GM19023 (cell line): ENCODE data around the gene C12orf75.
A peak's percentile ranks its signal among the peaks of the same experiment; 100 is the strongest.
"Not testable (repeated sequence)": the region's sequence is repeated elsewhere in the genome, so short reads cannot be mapped to it uniquely, and the experiment has no call there.

ENCODE experiments used
- ATAC-seq: cut with Tn5 transposase; IDR thresholded peaks from one replicate; pipeline ENCODE4 v1.9.1; 2021; ENCODE audit warnings: mild to moderate bottlenecking, moderate library complexity; ENCODE audit not compliant: unreplicated experiment

The C12orf75 gene

DNA sequence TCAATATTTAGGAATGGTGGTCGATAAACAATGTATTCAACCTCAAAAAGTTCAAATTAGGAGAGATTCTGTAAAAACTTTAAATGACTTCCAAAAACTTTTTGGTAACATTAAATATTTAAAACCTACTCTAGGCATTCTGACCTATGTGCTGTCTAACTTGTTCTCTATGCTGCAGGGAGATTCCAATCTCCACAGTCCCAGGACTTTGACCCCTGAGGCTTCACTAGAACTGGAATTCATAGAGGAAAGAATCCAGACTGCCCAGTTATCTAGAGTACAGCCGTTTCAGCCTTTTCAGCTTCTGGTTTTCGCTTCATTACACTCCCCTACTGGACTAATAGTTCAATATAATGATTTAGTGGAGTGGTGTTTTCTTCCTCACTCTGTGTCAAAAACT is 21.1 kb upstream of the C12orf75 start:
- not testable (repeated sequence) for ATAC-seq

DNA sequence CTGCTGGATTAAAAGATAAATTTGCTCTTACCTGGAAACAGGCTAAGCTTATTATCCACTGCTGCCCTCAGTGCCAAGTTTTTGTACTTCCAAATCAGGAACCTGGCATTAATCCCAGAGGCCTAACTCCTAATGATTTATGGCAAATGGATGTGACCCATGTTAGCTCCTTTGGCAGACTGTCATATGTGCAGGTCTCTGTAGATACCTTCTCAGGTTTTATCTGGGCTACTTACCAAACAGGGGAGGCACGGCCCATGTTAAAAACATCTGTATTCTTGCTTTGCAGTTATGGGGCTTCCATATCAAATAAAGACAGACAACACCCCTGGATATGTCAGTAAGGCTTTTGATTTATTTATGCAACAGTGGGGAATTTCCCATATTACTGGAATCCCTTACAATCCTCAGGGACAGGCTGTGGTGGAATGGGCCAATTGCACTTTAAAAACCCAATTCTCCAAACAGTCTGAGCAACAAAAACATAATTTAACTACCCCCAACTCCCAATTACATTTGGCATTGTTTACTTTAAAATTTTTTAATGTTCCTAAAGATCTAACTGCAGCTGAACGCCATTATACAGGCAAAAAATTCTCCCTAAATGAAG is 19.9 kb upstream of the C12orf75 start:
- not testable (repeated sequence) for ATAC-seq

DNA sequence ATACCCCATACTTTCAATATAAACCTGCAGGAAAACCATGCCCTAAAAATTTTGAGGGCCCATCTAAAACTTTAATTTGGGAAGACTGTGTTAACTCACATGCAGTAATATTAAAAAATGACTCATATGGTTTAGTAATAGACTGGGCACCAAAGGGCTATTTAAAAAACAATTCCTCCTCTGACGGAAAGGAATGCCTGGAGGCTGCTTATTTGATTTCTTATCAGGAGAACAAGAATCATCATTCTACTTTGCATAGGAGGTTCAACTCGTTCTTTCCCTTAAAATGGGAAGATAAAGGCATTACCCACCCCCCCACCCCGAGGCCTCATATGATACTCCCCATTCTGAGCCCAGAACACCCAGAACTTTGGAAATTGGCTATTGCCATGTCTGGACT is 18.6 kb upstream of the C12orf75 start:
- ATAC-seq = not testable (repeated sequence)

DNA sequence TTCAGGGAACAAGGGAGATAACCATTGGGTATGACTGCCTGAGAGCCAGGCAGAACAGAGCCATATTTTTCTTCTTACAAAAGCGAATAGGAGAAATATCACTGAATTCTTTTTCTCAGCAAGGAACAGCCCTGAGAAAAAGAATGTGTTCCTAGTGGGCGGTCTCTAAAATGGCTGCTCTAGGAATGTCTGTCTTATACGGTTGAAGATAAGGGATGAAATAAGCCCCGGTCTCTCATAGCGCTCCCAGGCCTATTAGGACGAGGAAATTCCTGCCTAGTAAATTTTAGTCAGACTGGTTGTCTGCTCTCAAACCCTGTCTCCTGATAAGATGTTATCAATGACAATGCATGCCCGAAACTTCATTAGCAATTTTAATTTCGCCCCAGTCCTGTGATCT is 16.7 kb upstream of the C12orf75 start:
- not testable (repeated sequence) for ATAC-seq

- ATAC-seq = no peak
Observed at GRCh38 chr12:105315130-105315529, 15.4 kb upstream of the C12orf75 start.

DNA sequence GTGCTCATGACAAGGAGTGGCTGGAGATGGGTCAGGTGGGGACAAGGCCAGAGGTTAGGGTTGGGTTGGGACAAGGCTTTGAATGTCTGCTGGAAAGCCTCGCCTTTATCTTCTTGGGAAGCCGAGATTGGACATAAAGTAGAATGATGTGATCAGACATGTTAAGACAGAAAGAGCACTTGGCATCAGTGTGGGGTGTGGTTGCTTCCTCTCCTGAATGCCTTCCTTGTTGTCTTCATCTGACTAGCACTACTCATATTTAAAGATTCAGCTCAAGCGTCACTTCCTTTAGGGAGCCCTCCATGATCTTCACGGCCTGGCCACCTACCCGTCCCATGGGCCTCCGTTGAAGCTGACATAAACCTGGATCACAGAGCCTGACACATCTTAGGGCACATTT is 14.8 kb upstream of the C12orf75 start:
- ATAC-seq = no peak

- ATAC-seq = no peak
Observed at GRCh38 chr12:105316931-105317852, 13.3 kb upstream of the C12orf75 start.

- no peak for ATAC-seq
Observed at GRCh38 chr12:105317942-105318621, 12.4 kb upstream of the C12orf75 start.

DNA sequence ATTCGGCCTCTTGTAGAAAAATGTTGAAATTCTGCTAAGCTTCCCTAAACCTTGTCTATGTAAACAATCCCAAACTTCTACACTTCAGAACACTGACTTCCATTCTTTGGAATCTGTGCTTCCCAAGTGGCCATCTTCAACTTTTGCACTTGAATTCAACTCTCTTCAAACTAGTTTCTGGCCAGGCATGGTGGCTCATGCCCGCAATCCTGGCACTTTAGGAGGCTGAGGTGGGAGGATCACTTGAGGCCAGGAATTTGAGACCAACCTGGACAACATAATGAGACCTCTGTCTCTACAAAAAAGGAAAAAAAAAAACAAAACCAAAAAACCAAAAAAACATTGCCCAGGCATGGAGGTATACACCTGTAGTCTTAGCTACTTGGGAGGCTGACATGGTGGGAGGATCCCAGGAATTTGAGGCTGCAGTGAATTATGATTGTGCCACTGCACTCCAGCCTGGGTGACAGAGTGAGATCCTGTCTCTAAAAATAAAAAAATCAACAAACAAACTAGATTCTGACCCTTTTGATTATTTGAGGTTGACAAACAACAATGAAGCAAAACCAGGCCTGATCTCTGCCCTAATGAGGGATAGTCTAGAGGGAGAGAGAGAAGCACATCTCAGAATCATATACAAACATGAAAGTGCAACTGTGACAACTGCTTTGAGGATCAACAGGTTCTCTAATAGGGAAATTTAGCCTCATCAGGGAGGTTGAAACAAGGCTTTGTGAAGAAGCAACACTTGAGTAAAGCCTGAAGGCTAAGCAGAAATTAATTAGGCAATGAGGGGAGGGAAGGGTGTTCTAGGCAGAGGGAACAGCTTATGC is 11.6 kb upstream of the C12orf75 start:
- no peak for ATAC-seq

- ATAC-seq = no peak
Observed at GRCh38 chr12:105319691-105320209, 10.7 kb upstream of the C12orf75 start.

DNA sequence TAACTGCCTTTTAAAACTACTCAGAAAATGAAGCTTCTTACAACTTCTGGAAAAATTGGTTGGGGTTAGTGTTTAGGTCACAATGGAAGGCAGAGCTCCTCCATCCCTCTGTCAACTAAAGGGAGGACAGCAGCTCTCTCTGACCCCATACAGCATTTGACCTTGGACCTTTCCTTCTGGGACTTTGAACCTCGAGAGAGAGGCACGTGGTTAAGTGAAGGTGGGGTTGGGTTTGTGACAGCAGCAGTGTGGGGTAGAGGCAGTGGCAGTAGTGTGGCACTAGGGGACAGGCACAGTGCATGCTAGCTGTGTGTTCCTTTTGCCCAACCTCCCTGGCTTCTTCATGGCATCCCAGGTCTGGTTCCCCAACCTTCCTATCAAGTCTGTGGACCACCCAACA is 9.4 kb upstream of the C12orf75 start:
- no peak for ATAC-seq

- ATAC-seq = no peak
Observed at GRCh38 chr12:105322070-105322469, 8.4 kb upstream of the C12orf75 start.

DNA sequence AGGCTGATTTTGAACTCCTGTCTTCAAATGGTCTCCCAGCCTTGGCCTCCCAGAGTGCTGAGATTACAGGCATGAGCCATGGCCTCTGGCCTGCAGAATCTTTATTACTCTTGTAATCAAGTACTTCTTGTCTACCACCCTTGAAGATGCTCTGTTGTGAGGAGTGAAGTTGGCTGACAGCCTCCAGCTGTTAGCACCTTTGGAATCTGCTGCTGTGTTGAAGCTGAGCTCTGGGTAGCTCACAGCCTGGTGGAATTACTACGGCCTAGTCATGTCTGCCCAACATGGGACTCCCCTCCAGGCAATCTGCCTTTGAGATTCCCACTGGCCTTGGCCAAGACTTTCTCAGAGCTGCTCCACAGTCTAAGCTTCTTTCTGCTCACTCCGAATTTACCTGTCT is 5.8 kb upstream of the C12orf75 start:
- no peak for ATAC-seq

GRCh38 chr12:105325117-105325516 is 5.4 kb upstream of the C12orf75 start:
- no peak for ATAC-seq

GRCh38 chr12:105329926-105330282 is 587 bp upstream of the C12orf75 start:
- ATAC-seq = peak; percentile 1

GRCh38 chr12:105330931-105331804 is 677 bp downstream of the C12orf75 start:
- peak; percentile 18 for ATAC-seq

DNA sequence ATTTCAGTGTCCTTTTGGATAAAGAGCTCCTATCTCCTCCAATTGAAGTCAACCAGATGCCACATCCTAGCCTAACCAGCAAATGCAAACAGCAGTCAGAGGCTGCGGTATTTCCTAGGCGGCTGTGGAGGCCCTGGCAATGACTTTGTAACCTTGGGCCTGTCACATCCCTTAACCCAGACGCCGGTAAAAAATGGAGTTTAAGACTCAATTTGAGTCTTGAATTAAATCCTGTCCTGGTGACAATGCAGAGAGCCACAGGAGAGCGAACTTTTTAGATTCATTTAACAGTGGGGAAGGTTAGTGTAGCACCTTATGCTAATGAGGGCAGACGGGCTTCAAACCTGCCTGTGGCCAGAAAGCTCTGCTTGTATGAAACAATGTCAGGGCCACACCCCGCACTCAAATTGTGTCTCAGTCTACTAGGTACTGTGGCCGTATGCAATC is 1.3 kb downstream of the C12orf75 start:
- no peak for ATAC-seq

- not testable (repeated sequence) for ATAC-seq
Observed at GRCh38 chr12:105332286-105332685, 1.8 kb downstream of the C12orf75 start.

GRCh38 chr12:105332925-105333324 is 2.4 kb downstream of the C12orf75 start:
- no peak for ATAC-seq

- ATAC-seq = no peak
Observed at GRCh38 chr12:105334001-105334400, 3.5 kb downstream of the C12orf75 start.
